Epithelial cell of proximal tubule (primary cell): Measurements from ENCODE around the gene IFIT1B. TPM values are rescaled to one million over a fixed set of nuclear protein-coding genes. Genes with fewer than 3 reads are reported as not detected.
A peak's percentile ranks its signal among the peaks of the same experiment; 100 is the strongest.

Source experiments
- DNase-seq: peaks from one replicate; pipeline ENCODE4 v3.0.0-alpha.2; 2011; ENCODE audit warnings: low read depth
- H3K4me3 ChIP-seq: 2 replicates; pipeline ENCODE4 v1.5.1; 2011; ENCODE audit warnings: low read depth, mild to moderate bottlenecking, low read length
- total RNA-seq: library from RNA; depleted of rRNA; stranded (reverse); fragments of >200 nt; gene quantifications from 2 replicates; pipeline ENCODE4 v1.2.3, GENCODE V29; 2015
- TF ChIP-seq, protein P1 (sequence below): conservative IDR thresholded peaks from 2 replicates; pipeline ENCODE4 v1.5.1; 2012; ENCODE audit warnings: low read depth, mild to moderate bottlenecking, low read length

Gene IFIT1B
- total RNA-seq, 1 donor from 2014 or later, result not detected

DNA sequence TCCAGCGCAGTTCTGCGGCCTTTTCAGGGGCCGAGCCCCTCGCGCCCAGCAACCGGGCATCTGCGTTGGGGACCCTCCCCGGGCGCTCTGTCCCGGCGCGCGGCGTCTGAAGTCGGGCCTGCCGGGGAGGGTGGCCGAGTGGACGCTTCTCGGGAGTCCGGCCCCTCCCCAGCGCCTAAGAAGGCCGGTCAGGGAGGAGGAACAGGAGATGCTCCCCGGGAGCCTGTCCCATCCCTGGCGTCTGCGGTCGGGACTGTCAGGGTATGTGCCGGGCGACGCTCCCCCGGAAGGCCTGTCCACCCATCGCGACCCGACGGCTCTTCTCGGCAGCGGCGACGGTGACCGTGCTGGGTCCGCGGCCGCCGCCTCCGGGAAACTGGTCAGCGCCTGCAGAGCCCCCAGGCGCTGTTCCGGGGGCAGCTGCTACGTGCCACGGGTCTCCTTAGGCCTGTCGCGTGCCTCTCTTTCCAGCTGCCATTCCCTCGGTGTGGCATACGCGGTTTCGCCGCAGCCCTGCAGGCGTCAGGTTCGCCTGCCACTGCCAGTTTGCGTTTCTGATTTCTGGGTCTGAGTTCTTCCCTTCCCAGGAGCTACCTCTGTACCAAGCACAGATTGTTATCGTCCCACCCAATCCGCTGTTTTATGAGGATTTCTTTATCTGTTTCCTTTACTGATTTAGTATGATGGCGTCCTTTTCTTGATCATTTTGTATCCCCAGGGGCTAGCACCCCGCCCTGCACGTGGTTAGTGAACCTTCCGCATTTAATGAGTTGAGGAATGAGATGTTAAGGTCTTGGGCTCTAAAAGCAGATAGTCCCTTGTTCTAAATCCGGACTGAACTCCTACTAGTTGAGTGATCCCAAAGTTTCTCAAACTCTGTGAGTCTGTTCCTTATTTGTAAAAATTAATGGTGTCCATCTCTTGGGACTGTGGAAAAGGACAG is 37.3 kb downstream of the IFIT1B start:
- TF ChIP-seq, protein P1, sequence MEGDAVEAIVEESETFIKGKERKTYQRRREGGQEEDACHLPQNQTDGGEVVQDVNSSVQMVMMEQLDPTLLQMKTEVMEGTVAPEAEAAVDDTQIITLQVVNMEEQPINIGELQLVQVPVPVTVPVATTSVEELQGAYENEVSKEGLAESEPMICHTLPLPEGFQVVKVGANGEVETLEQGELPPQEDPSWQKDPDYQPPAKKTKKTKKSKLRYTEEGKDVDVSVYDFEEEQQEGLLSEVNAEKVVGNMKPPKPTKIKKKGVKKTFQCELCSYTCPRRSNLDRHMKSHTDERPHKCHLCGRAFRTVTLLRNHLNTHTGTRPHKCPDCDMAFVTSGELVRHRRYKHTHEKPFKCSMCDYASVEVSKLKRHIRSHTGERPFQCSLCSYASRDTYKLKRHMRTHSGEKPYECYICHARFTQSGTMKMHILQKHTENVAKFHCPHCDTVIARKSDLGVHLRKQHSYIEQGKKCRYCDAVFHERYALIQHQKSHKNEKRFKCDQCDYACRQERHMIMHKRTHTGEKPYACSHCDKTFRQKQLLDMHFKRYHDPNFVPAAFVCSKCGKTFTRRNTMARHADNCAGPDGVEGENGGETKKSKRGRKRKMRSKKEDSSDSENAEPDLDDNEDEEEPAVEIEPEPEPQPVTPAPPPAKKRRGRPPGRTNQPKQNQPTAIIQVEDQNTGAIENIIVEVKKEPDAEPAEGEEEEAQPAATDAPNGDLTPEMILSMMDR, result no peak
- DNase-seq, result no peak
- H3K4me3 ChIP-seq, result peak overlapping the region; percentile 91

DNA sequence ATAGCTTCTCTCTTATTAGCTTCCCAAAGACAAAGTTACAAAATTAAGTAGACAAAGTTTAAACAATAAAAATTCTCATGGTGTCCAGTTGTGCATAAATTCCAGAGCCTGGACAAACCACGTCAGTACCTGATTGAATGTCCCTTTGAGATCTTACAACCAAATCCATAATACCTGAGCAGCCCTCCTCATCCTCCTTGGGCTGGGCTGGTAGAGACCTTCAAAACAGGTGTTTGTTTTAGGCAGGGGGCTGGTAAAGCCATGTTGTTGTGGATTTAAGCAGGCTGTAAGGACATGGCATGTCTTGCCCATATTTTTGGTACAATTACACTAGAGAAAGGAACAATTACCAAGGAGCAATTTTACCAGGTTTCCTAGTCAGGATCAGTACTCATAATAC is 38.6 kb downstream of the IFIT1B start:
- no peak for DNase-seq
- TF ChIP-seq, protein P1, result no peak
- H3K4me3 ChIP-seq, result no peak overlapping the region

DNA sequence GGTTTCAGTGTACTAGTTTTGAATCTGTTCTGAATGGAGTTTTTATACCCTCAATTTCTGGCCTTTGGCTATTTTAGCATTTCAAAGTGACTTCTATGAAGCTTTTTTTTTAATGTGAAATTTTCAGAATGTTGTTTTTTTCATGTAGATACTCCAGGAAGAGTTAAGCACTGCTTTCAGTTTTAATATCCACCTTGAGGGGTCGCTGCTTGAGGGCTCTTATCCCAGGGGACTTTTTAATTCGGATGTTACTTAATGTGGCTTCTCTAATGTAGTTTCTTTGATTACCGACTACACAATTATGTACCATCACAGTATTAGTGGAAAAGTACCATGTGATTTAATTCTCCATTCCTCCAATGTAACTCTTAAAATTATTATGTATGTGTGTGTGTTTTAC is 41.7 kb downstream of the IFIT1B start:
- H3K4me3 ChIP-seq, result no peak overlapping the region
- DNase-seq, result no peak
- TF ChIP-seq, protein P1, result peak; percentile 60

DNA sequence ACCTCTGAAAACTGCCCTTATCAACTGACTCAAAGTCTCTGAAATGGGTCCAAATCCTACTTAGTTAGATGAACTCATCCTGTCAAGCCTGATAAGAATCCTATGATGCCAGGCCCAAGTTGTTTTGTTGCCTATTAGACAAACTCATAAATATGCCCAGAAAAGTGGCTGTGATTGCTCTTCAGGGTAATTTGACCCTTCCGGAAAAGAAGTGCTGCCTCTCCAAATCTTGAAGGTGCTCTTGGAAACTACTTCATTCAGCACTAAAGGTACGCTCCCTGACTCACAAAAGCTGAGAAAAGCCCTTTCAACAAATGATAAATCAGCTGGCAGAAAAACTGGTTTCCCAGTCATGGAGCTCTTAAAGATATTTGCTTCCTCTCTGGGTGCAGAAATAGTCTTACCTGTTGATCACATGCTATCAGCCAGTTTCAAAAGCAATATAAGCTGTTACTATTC is 43.2 kb downstream of the IFIT1B start:
- no peak for DNase-seq
- no peak overlapping the region for H3K4me3 ChIP-seq
- TF ChIP-seq, protein P1, result no peak

DNA sequence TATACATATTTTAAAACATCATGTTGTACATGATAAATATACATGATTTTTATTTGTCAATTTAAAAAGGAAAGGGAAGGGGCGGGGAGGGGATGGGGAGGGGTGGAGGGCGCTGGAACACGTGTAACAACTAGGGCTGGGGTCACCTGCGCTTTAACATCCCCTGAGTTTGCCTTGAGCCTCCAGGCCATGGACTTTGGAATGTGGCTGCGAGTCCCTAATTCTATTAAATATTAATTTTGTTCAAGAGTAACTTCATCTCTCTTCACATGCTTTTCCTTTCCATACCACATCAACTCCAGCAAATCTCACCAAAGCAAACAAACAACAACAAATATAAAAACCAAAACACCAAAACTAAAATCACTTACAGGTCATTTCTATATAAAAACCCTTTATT is 47.1 kb downstream of the IFIT1B start:
- TF ChIP-seq, protein P1, result no peak
- no peak overlapping the region for H3K4me3 ChIP-seq
- DNase-seq, result no peak

DNA sequence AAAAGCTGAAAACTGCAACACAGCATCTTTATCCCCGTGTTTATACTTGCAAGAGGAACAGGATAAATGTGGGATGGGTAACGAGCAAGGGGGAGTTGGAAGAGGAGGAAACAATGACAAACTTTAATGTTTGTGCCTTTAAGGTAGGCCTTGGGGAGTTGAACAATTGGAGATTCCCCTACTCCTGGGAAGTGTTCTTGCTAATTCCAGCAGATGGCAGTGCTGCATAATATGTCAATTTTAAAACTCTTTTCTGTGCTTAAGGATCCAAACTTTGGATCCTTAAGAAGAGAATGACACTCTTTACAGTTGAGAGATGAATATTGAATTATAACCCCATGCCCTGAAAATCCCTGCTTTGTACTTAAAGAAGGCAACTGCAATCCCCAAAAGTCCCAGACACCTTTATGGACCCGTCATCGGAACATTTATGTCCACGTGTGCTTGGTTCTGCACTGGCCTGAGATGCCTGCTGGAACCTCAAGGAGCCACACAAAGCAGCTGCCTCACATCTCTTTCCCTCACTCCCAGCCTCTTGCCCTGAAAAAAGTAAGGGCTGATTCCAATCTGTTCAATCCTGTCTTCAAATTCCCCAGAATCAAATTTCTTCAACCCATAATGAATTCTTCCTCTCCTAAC is 48.5 kb downstream of the IFIT1B start:
- TF ChIP-seq, protein P1, result peak; percentile 85
- no peak for DNase-seq
- no peak overlapping the region for H3K4me3 ChIP-seq

DNA sequence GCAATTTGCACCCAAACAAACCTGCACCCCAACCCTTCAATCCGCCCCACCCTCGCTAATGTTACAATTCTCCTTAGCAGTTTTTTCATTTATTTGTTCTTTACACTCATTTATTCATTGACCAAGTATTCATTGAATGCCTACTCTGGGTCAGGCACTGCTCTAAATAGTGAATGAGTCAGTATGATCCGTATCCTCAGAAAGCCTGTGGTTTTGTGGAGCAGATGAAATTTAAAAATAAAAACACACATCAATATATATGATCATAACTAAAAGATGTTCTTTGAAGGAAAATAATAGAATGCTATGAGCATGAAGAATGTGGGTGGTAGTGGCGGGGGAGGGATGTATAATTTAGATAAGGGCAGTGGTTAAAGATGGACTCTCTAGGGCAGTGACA is 49.8 kb downstream of the IFIT1B start:
- TF ChIP-seq, protein P1, result no peak
- no peak overlapping the region for H3K4me3 ChIP-seq
- no peak for DNase-seq
